OCI-LY7 (cell line): ENCODE data around the gene HAPSTR1. TPM values are rescaled to one million over a fixed set of nuclear protein-coding genes. Genes with fewer than 3 reads are reported as not detected.
A peak's percentile ranks its signal among the peaks of the same experiment; 100 is the strongest.

Experiments used
- BruUV-seq: library from RNA; stranded (reverse); fragments of 400-500 nt; replicated peaks from 2 replicates; lab custom pipeline; 2021; lab: Mats Ljungman, UMichigan
- CTCF ChIA-PET: fragments of 300-600 bp; sonication (Branson Sonifier 250); formaldehyde crosslinking; loops from one replicate; lab custom pipeline; 2022; ENCODE audit warnings: antibody characterized with exemption; ENCODE audit not compliant: unreplicated experiment; lab: Charles Lee
- POLR2A ChIA-PET: fragments of 300-600 bp; sonication (Branson Sonifier 250); formaldehyde crosslinking; loops from one replicate; lab custom pipeline; 2022; ENCODE audit warnings: antibody characterized with exemption; lab: Charles Lee
- DNase-seq: peaks from one replicate; pipeline ENCODE4 v3.0.0-alpha.2; 2015; ENCODE audit warnings: low spot score
- H2AFZ ChIP-seq: fragments of 200-600 bp; sonication (generic), shearing (Covaris generic); 2 replicates; pipeline ENCODE4 v1.6.1; 2014; ENCODE audit warnings: mild to moderate bottlenecking, antibody characterized with exemption, low read length, moderate library complexity
- H3K27ac ChIP-seq: fragments of 200-600 bp; sonication (generic); 2 replicates; pipeline ENCODE4 v1.5.1; 2014; ENCODE audit warnings: mixed run types, low read depth, mild to moderate bottlenecking, moderate library complexity, low read length, inconsistent platforms; ENCODE audit not compliant: poor library complexity, severe bottlenecking
- H3K36me3 ChIP-seq: fragments of 200-600 bp; sonication (generic); 2 replicates; pipeline ENCODE4 v1.6.1; 2014; ENCODE audit warnings: mild to moderate bottlenecking, antibody characterized with exemption, low read length, moderate library complexity, mixed read lengths; ENCODE audit not compliant: insufficient read depth
- H3K4me1 ChIP-seq: fragments of 200-600 bp; sonication (generic); 2 replicates; pipeline ENCODE4 v1.5.1; 2014; ENCODE audit warnings: mild to moderate bottlenecking, low read length; ENCODE audit not compliant: insufficient read depth, poor library complexity, severe bottlenecking
- H3K4me2 ChIP-seq: fragments of 200-600 bp; sonication (generic); 2 replicates; pipeline ENCODE4 v1.6.1; 2014; ENCODE audit warnings: mild to moderate bottlenecking, low read length
- H3K4me3 ChIP-seq: fragments of 200-600 bp; sonication (generic); 2 replicates; pipeline ENCODE4 v1.5.1; 2014; ENCODE audit warnings: mild to moderate bottlenecking, low read depth, low read length; ENCODE audit not compliant: poor library complexity, severe bottlenecking
- H3K79me2 ChIP-seq: fragments of 200-600 bp; sonication (generic); 2 replicates; pipeline ENCODE4 v1.6.1; 2016; ENCODE audit warnings: low read depth, mild to moderate bottlenecking, low read length, moderate library complexity, mixed read lengths; ENCODE audit not compliant: insufficient read depth
- H3K9me2 ChIP-seq: fragments of 200-600 bp; sonication (generic); 2 replicates; pipeline ENCODE4 v1.6.1; 2016; ENCODE audit warnings: mild to moderate bottlenecking, low read length, mixed read lengths; ENCODE audit not compliant: insufficient read depth
- H3K9me3 ChIP-seq: fragments of 200-600 bp; sonication (generic); 2 replicates; pipeline ENCODE4 v1.6.1; 2014; ENCODE audit warnings: mild to moderate bottlenecking, mixed run types, low read length, mixed read lengths
- H4K20me1 ChIP-seq: fragments of 200-600 bp; sonication (generic); 2 replicates; pipeline ENCODE4 v1.6.1; 2014; ENCODE audit warnings: mild to moderate bottlenecking, antibody characterized with exemption, low read length, moderate library complexity, mixed read lengths; ENCODE audit not compliant: insufficient read depth
- EZH2phosphoT487 ChIP-seq: fragments of 200-600 bp; sonication (generic); IDR thresholded peaks from 2 replicates; pipeline ENCODE4 v1.6.1; 2018; ENCODE audit warnings: low read depth, borderline replicate concordance, mild to moderate bottlenecking, mixed run types, antibody characterized with exemption, low read length, moderate library complexity, mixed read lengths
- intact Hi-C: fragments of 100-400 bp; cut with micrococcal nuclease; formaldehyde crosslinking; loops from one replicate; pipeline ENCODE4 v1.10.0; 2022; ENCODE audit not compliant: unreplicated experiment
- total RNA-seq, 2 experiments: library from RNA; depleted of rRNA in 1 of 2; stranded (reverse); fragments of >200 nt in 1 of 2; shearing (Covaris generic) in 1 of 2; gene quantifications; 2 replicates each; pipeline ENCODE4 v1.2.3, GENCODE V29; 2014 to 2022
- TF ChIP-seq, protein P1 (sequence below): fragments of 200-600 bp; sonication (generic); conservative IDR thresholded peaks from 2 replicates; pipeline ENCODE4 v1.5.1; 2014; ENCODE audit warnings: mild to moderate bottlenecking, antibody characterized with exemption, low read length, moderate library complexity, mixed read lengths

The HAPSTR1 gene
- total RNA-seq, 2 experiments from 2014 or later, result 50.9 to 71.5 TPM

GRCh38 chr16:9138021-9138680 is 46.7 kb downstream of the HAPSTR1 start:
- Histone ChIP-seq H4K20me1 (no peaks in the 10 kb centered on the region), H3K9me3 (no peaks in the 10 kb centered on the region), H3K4me2 (no peak overlapping the region), H3K4me3 (no peak overlapping the region), H3K9me2 (no peaks in the 10 kb centered on the region), H3K4me1 (peaks cover 46% of the 10 kb centered on the region), H2AFZ (no peak overlapping the region), H3K27ac (no peak overlapping the region), H3K36me3 (no peaks in the 10 kb centered on the region), H3K79me2 (no peaks in the 10 kb centered on the region)
- TF ChIP-seq, protein P1, sequence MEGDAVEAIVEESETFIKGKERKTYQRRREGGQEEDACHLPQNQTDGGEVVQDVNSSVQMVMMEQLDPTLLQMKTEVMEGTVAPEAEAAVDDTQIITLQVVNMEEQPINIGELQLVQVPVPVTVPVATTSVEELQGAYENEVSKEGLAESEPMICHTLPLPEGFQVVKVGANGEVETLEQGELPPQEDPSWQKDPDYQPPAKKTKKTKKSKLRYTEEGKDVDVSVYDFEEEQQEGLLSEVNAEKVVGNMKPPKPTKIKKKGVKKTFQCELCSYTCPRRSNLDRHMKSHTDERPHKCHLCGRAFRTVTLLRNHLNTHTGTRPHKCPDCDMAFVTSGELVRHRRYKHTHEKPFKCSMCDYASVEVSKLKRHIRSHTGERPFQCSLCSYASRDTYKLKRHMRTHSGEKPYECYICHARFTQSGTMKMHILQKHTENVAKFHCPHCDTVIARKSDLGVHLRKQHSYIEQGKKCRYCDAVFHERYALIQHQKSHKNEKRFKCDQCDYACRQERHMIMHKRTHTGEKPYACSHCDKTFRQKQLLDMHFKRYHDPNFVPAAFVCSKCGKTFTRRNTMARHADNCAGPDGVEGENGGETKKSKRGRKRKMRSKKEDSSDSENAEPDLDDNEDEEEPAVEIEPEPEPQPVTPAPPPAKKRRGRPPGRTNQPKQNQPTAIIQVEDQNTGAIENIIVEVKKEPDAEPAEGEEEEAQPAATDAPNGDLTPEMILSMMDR, result no peak
- TF ChIP-seq EZH2phosphoT487, result no peak
- ChIA-PET POLR2A (interaction anchor here (0.6 kb wide), 1 partner anchor 311 kb away, joined by 3 read pairs; no protein-coding TSS in a partner anchor), CTCF (interaction anchor here (0.6 kb wide), 1 partner anchor 13 kb away, joined by 3 read pairs; no protein-coding TSS in a partner anchor)
- BruUV-seq, result no TSS peak
- DNase-seq, result no peak
- intact Hi-C loops, result loop anchor here (5.0 to 10.0 kb wide), 4 partner anchors 83 to 271 kb away; partner anchors contain the start of genes CARHSP1 and LITAFD

DNA sequence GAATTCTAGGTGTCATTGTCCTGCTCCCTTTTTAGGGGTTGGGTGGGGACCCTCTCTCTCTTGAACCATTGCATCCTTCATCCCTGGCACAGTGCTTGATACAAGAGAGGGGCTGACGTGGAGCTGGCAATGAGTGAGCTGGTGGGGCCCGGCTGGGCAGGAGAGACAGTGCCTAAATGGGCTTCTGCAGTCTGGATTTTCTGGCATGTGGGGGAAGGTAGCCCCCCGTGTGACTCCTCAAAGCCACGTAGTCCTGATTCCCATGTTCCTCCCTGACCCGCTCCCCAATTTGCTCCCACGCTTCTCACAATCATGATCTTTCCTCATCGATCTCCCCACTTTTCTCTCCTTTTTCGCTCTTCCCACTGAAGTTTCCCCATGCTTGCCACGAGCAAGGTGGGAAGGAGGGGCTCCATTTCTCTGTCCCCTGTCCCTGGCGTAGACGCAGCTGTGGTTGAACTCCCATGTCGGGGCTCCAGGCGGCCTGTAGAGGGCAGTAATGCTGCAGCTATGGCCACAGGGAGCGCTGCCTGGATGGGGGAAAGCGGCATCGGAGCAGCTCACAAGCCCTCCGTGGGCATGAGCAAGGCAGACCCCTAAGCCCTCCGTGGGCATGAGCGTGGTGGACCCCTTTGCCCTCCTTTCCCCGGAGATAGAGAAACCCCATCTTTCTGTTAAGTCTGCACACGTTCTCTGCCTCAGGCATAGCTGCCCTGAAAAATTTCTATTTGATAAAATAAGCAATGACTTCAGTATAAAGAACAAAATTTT is 47.5 kb downstream of the HAPSTR1 start:
- Histone ChIP-seq H3K4me2 (peak overlapping the region; percentile 25; the same call in 1 of the 2 replicates), H4K20me1 (no peaks in the 10 kb centered on the region), H3K27ac (no peak overlapping the region), H3K9me2 (no peaks in the 10 kb centered on the region), H3K36me3 (no peaks in the 10 kb centered on the region), H3K4me1 (peaks cover 42% of the 10 kb centered on the region), H3K9me3 (no peaks in the 10 kb centered on the region), H2AFZ (no peak overlapping the region), H3K4me3 (no peak overlapping the region), H3K79me2 (no peaks in the 10 kb centered on the region)
- ChIA-PET CTCF (interaction anchor here (0.6 kb wide), 1 partner anchor 14 kb away, joined by 3 read pairs; no protein-coding TSS in a partner anchor), POLR2A (interaction anchor here (0.6 kb wide), 2 partner anchors 12 to 312 kb away, joined by 3 read pairs; no protein-coding TSS in a partner anchor)
- DNase-seq, result peak; percentile 73
- intact Hi-C loops, result loop anchor here (1.0 to 10.0 kb wide), 5 partner anchors 84 to 272 kb away; partner anchors contain the start of genes CARHSP1 and LITAFD
- no TSS peak for BruUV-seq
- TF ChIP-seq, protein P1, result peak; percentile 95
- TF ChIP-seq EZH2phosphoT487, result no peak
